Measurements from ENCODE around the gene KMT5B.

DNA sequence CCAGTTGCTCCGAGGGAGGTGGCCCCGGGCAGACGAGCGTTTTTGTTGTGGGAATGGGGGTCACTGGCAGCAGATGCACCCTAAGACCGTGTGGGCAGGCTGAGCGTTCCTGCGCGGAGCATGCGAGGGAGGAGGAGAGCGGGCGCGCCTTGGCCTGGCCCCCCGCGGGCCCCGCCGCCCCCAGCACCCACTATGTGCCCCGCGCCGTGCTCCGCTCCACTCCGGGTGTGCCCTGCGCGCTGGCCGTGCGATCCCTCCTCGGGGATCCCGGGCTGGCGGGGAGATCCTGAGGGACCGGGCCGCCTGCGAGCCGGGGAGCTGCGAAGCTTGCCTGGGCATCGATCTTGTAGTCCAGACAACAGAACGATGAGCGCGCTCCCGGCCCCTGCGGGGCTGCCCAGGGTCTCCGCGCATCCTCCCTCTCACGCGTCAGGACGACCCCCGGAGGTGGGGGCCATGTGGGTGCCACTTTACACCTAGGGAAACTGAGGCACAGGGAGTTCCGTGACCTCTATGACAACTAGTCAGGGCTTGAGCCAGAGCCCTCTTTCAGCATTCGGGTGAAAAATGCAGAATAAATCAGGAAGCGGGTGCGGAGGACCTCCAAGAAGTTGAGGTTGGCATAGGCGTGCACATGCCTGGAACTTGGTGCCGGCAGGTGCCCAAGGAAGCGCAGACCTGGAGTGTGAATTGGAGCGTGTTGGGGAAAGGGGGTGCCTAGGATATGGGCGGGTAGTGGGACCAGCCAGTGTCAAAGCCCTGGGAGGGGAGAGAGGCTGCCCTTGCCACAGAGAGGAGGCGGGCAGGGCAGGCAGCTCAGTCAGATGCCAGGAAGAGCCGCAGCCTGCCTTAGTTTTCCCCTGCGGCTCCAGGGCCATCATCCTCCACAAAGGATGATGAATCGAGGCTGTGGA, 1.3 kb upstream of the KMT5B start:
- TF ChIP-seq EZH2 (IDR thresholded peaks at IDR 0.05) = no peak
- TF ChIP-seq, protein P1, sequence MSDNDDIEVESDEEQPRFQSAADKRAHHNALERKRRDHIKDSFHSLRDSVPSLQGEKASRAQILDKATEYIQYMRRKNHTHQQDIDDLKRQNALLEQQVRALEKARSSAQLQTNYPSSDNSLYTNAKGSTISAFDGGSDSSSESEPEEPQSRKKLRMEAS (IDR thresholded peaks at IDR 0.05) = no peak
- TF ChIP-seq, protein P2, sequence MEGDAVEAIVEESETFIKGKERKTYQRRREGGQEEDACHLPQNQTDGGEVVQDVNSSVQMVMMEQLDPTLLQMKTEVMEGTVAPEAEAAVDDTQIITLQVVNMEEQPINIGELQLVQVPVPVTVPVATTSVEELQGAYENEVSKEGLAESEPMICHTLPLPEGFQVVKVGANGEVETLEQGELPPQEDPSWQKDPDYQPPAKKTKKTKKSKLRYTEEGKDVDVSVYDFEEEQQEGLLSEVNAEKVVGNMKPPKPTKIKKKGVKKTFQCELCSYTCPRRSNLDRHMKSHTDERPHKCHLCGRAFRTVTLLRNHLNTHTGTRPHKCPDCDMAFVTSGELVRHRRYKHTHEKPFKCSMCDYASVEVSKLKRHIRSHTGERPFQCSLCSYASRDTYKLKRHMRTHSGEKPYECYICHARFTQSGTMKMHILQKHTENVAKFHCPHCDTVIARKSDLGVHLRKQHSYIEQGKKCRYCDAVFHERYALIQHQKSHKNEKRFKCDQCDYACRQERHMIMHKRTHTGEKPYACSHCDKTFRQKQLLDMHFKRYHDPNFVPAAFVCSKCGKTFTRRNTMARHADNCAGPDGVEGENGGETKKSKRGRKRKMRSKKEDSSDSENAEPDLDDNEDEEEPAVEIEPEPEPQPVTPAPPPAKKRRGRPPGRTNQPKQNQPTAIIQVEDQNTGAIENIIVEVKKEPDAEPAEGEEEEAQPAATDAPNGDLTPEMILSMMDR (IDR thresholded peaks at IDR 0.05 in 2 of 3, conservative IDR thresholded peaks at IDR 0.05 in 1 of 3; ENCODE audit: borderline replicate concordance in 1 of 3, insufficient read depth in 1 of 3, low read depth in 2 of 3, low read length in 2 of 3) = no peak
- TF ChIP-seq POLR2A (IDR thresholded peaks at IDR 0.05; ENCODE audit: borderline replicate concordance, extremely low read depth, insufficient read depth, insufficient read length) = no peak
- TF ChIP-seq POLR2AphosphoS5 (IDR thresholded peaks at IDR 0.05; ENCODE audit: low read depth, low read length) = no peak
- no peak for TF ChIP-seq EZH2phosphoT487 (IDR thresholded peaks at IDR 0.05; ENCODE audit: borderline replicate concordance)
- TF ChIP-seq CEBPB (IDR thresholded peaks at IDR 0.05; ENCODE audit: low read depth) = no peak
- TF ChIP-seq, protein P3, sequence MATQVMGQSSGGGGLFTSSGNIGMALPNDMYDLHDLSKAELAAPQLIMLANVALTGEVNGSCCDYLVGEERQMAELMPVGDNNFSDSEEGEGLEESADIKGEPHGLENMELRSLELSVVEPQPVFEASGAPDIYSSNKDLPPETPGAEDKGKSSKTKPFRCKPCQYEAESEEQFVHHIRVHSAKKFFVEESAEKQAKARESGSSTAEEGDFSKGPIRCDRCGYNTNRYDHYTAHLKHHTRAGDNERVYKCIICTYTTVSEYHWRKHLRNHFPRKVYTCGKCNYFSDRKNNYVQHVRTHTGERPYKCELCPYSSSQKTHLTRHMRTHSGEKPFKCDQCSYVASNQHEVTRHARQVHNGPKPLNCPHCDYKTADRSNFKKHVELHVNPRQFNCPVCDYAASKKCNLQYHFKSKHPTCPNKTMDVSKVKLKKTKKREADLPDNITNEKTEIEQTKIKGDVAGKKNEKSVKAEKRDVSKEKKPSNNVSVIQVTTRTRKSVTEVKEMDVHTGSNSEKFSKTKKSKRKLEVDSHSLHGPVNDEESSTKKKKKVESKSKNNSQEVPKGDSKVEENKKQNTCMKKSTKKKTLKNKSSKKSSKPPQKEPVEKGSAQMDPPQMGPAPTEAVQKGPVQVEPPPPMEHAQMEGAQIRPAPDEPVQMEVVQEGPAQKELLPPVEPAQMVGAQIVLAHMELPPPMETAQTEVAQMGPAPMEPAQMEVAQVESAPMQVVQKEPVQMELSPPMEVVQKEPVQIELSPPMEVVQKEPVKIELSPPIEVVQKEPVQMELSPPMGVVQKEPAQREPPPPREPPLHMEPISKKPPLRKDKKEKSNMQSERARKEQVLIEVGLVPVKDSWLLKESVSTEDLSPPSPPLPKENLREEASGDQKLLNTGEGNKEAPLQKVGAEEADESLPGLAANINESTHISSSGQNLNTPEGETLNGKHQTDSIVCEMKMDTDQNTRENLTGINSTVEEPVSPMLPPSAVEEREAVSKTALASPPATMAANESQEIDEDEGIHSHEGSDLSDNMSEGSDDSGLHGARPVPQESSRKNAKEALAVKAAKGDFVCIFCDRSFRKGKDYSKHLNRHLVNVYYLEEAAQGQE (IDR thresholded peaks at IDR 0.05; ENCODE audit: low read depth) = no peak
- TF ChIP-seq SP1 (IDR thresholded peaks at IDR 0.05; ENCODE audit: low read depth) = no peak

Data from HCT116 (cell line).